Hematopoietic multipotent progenitor cell treated with erythropoietin and hydrocortisone succinate and interleukin-3 and kit ligand, for 4 days (in vitro differentiated cells): Measurements from ENCODE around the gene CRYBG1.
A peak's percentile ranks its signal among the peaks of the same experiment; 100 is the strongest.

Experiments used
- DNase-seq: peaks from one replicate; pipeline ENCODE4 v3.0.0-alpha.2; 2015

CRYBG1 gene

DNA sequence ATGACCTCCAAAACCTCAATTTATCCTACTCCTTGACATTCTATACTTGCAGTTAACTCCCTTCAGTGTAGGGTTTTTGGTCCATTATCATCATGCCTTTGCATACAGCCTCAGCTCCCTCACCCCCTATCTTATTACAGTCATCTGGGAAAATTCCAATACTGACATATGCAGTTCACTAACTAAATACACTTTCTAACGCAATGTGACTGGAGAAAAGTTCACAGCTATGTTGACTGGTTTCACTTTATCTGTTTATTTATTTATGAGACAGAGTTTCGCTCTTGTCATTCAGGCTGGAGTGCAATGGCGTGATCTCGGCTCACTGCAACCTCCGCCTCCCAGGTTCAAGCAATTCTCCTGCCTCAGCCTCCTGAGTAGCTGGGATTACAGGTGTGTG lies 64.9 kb downstream of the CRYBG1 start:
- no peak for DNase-seq

DNA sequence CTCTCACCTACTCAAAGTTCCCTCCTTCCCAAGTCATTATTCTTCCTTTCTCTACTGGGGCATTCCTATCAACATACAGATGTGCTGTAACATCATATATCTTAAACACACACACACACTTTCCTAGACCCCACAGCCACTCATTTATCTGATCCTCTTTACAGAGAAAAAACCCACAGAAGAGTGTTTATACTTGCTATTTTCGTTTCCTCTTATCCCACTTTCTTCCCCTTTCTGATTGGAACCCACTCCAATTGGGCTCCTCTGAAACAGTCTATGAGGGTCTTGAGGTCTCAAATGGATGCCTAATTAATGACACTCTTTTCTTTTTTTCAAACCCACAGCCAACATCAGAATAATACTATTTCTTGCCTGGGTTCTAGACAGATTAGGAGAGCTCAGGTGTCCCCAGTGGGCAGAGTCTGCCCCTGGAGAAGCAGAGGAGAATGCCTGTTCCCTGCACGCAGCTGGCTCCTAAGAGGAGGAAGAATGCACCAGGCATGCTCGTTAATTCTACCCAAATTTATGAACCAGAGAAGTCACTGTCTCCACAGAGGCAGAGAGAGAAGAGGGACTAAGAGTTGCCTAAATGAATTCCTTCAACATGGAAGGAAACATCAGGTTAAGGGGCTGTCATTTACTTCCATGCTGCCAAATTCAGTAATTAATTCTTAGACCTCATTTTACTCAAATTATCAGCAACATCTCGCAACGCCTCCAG lies 65.9 kb downstream of the CRYBG1 start:
- peak; percentile 13 for DNase-seq

DNA sequence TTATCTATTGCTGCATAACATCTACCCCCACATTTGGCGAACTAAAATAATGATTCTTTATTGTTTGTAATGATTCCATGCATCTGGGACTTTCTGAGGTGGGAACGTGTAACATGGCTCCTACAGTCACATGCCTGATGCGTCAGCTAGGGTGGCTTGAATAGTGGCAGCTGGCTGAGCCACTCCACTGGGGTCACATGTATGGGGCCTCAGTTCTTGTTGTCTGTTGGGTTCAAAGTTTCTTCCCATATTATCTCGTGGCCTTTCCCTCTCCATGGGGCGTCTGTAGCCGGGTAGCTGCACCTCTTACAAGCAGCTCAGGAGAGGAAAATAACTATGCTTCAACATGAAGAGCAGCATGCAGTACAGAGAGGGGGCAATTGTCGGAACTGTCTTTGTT lies 69.9 kb downstream of the CRYBG1 start:
- no peak for DNase-seq

DNA sequence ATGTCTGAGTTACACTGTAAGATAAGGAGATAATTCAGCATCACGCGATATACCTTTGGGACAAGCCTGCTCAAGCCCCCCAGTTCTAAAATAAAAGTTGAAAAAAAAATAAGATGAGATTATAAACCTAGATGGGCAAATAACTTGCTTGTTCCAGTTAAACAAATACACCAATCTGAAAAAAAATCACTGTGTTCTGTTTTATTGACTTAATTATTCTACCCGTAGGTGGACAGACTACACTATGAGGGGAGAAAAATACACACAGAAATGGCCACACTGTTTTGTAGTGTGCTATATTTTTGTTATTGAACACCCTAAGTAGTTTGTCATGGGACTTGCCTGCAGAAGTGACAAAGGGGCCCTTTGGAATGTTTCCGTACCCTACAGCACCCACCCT lies 70.9 kb downstream of the CRYBG1 start:
- DNase-seq = no peak

DNA sequence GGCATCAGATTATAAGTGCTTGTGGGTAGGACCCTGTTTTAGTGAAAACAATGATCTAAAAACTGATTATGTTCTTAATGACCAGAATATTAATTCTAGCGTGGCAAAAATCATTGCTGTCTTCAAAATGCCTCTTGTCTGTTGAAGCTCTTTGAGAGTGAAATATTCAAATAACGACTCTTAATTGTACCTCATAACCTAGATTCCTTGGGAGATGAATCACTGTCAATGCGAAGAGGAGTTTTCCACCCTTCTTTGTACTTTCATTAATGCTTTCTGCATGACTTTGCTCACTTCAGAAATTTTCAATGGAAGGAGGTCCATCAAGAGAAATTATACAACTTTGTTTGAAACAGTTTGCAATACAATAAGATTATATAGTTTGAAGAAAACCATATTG lies 71.5 kb downstream of the CRYBG1 start:
- DNase-seq = no peak

DNA sequence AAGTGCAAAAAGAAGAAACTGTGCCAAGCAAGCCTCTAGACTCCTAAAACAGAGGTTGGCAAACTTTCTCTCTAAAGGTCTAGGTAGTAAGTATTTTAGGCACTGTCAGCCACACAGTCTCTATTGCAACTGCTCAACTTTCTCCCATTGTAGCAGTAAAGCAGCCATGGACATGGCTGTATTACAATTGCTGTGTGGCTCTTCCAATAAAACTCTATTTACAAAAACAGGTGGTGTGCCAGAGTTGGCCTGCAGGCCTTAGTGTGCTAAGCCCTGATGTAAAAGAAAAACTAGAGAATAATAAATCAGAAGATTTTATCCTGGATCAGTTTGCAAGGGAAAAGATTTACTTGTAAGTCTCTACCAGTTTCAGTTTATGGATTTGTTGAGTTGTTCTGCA lies 74.0 kb downstream of the CRYBG1 start:
- no peak for DNase-seq

DNA sequence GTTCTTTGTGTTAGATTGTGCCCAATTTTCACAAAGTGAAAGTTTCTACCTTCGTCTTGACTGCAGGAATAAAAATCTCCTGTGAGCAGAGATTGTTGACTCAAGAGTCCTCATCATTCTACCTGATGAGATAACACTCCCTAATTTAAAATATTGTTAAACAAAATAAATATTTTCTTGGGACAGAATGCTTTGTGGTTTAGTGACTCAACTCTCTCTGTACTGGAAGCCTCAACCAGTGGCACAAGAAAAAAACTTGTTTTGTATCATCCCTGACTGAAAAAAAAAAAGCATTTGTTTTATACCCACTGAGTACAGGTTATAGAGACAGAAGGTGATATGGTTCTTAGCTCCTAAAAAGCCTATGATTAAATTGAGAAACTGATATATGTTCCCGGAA lies 78.9 kb downstream of the CRYBG1 start:
- DNase-seq = no peak

DNA sequence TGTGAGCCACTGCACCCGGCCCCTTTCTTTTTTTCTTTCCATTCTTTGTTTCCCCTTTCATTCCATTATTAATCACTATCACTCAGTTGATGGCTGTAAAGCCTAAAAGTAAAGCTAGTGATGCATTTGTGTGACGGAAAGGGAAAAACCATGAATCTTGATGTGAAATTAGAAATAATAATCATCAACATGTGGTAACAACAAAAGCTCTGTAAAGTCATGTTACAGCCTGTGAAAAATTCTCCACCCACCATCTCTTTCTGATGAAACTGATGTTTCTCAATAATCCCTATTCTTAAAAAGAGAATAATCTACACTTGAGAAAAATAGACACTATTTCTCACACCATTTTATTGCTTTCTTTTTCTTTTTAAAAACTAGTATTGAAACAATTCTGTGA lies 80.0 kb downstream of the CRYBG1 start:
- no peak for DNase-seq

DNA sequence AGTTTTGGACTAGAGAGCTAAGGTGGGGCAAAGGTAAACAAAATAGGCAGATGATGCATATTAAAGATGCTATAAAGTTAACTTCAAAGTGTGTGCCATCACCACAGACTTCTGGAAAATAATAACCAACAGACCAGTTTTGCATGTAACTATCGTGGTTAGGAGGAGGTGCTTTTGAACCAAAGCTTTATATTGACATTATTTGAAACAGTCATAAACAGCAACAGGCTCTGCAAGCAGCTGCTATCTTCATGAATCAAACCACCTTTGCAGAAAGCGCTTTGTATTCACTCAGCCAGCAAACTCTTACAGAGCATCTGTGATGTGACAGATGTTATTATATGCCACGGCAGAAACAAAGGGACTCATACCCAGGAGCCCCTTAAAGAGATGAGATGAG lies 81.9 kb downstream of the CRYBG1 start:
- no peak for DNase-seq

DNA sequence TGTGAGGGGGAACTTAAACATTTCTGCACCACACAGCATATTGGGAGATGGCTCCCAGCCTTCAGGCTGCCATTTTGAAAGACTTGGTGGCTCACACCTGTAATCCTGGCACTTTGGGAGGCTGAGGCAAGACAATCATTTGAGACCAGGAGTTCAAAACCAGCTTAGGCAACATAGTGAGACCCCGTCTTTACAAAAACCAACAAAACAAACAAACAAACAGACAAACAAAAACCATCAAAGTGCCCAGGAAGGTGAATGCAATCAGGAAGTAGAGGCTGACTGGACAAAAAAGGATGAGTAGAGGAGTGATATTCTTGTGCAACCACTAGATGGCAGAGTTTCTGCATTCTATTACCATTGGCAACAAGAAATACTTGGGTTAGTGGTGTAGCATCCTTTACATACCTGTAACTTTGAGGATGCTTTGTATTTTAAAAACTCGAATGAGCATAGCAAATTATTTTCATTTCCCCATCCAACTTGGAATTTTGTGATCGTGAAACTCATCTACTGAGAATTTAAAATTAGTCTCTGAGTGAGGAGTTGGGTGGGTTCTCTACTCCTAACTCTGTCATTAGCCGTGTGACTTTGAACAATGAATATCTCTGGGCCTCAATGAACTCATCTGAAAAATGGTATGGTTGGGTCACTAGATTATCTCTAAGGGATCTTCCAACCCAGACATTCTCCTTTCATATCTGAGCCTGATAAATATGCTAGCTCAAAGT lies 84.4 kb downstream of the CRYBG1 start:
- peak; percentile 89 for DNase-seq

DNA sequence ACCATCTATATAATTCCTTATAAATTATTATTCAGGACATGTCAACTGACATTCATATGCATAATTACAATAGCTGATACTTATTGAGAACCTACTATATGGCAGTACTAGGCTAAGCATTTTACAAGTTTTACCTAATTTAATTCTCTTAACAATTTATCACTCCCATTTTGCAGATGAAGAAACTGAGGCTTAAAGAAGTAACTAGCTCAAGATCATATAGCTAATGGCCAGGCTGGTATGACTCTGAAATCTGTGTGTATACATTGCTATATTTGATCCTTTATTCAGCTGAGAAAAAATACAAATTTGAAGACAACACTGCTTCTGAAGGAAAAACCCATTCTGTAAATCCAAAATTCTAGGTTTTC lies 85.0 kb downstream of the CRYBG1 start:
- no peak for DNase-seq

DNA sequence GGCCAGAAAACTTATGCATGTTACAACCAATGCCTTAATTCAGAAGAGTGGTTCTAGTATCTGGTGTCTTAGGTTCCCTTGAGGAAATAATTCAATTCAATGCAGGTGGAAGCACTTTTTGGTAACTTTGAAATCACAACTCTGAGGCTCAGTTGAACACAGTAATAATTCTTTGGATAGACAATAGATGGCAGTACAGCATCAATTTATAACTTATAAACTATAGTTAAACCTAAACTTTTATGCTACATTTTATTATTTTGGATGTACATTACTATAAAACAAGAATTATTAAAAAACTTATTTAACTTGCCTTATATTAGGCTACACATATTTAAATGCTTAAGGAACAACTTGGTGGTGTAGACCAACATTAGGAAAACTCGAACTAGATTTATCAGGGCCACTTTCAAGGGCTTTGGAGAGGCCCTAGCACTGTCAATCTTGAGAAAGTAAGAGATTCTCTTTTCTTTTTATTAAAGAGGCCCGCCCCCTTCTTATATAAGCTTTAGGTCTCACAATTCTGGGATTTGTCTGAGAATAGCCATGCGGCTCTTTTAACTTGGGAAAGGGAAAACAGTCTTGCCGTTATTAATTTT lies 85.9 kb downstream of the CRYBG1 start:
- DNase-seq = peak; percentile 61

DNA sequence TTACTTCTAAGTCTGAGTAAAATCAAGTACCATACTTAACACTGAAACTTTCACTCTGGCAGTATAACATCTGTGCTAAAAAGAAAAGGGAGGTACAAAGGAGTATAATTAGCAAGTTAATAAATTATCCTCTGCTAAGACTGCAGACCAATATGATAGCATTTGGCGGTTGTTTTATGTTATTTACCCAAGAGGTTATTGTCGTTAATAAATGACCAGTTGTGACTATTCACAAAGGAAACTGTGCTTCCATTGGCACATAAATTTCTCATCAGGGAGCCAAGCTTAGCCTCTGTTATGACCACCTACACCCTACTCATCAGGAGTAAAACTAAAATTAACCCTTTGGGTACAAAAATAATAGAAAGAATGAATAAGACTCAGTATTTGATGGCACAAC lies 86.5 kb downstream of the CRYBG1 start:
- no peak for DNase-seq

DNA sequence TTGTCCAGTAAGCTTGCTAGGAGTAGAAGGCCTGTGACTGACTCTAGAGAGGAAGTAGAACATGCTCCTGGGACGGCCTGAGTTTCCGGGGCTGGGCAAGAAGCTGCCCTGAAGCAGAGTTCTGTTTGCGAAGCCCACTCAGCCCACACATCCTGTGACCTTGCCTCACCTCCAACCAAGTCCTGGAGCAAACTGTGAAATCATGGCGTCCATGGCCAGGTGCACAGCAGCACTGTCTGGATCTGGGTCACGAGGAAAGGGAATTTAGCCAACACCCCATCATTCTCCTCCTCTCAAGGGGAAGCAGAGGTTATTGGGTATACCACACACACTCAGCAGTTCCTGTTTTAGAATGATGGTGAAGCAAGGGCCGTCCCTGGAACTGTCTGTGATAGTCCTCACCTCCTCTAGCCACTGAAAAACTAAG lies 87.5 kb downstream of the CRYBG1 start:
- peak; percentile 76 for DNase-seq

DNA sequence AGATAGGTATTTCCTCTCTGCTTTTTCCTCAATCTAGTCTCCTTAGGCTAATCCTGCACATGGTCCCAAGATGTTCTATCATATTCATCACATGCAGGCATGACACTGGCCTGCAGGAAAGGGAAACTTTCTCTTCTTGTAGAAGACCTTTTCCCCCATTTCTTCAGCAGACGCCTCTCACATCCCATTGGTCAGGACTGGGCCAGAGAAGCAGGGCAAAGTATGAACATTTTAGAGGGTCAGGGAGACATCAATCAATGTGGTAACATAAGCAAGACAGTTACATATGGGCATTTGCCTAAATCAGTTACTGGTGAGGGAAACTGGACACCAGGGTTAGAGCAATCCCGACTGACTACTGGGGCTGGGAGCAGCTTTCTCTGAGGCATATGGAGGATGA lies 90.1 kb downstream of the CRYBG1 start:
- DNase-seq = no peak

DNA sequence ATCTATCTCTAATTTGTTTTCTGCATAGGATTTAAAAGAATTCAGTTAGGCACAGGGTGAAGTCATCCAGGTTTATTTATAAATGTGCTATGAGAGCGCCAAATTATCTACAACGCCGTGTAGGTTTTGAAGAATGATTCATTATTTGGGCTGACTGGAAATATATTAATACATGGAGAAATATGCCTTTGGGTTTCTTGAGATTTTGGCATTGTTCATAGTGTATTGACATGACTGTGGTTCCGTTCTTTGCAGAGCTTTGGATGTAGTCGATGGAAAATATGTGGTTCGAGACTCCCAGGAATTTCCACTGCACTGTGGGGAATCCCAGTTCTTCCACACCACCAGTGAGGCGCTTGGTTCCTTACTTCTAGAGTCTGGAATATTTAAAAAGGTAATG lies 90.9 kb downstream of the CRYBG1 start:
- DNase-seq = no peak

DNA sequence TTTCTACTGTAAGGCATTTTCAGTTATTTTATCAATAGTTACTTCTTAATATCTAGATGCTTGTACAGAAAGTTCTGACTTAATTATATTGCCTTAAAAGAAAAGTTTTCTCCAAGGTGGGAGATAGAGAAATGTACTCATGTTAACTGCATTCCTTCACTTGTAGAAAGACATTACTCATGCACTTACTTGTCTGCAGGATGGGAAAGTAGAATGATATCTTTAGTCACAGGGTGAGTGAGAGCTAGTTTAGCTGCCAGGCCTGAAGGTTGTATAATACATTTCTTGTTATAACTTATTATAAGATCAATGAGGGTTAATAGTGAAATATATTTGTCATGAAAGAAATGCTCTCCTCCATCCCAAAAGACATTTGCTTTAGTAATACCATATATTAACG lies 92.1 kb downstream of the CRYBG1 start:
- DNase-seq = no peak

DNA sequence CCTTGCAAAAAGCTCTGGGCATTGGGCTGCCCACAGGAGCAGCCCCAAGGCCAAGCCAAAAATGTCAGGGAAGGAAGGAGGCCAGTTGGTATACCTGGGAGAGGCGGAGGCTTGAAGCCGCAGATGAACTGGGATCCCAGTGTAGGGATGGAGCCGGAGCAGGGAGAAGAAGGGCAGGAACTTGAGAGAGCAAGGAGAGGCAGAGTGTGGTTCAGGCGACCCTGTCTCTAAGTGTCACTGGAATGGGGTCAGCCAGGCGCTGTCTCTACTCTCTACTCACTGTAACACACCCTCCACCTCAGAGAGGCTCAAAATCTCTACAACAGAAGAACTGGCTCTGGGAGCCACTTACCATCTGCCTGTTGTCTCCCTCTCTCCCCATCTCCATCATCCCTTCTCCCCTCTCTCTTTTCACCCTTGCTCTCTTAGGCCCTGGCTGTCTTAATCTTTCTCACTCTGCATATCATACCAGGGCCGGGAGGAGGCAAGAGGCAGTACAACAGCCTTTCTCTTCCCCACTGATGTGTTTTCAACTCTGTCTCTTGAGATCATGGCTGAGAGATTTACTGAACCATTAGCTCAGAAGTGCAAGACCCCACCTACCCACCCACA lies 93.3 kb downstream of the CRYBG1 start:
- no peak for DNase-seq

DNA sequence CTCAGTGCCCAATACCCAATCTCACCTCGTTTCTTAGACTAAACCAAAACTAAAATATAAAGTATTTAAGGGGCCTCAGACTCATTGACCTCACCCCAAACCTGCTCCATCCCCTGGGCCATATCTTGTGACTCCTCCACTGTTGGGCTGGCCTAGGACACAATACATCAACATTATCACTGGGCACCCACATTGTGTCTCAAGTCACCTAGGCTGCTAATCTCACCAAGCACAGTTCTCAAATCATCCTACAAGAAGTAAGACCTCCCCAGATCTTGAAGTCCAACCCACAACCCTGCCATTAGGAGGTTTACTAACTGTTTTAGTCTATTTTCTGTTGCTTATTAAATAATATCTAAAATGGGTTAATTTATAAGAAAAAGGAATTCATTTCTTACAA lies 96.2 kb downstream of the CRYBG1 start:
- peak; percentile 48 for DNase-seq

DNA sequence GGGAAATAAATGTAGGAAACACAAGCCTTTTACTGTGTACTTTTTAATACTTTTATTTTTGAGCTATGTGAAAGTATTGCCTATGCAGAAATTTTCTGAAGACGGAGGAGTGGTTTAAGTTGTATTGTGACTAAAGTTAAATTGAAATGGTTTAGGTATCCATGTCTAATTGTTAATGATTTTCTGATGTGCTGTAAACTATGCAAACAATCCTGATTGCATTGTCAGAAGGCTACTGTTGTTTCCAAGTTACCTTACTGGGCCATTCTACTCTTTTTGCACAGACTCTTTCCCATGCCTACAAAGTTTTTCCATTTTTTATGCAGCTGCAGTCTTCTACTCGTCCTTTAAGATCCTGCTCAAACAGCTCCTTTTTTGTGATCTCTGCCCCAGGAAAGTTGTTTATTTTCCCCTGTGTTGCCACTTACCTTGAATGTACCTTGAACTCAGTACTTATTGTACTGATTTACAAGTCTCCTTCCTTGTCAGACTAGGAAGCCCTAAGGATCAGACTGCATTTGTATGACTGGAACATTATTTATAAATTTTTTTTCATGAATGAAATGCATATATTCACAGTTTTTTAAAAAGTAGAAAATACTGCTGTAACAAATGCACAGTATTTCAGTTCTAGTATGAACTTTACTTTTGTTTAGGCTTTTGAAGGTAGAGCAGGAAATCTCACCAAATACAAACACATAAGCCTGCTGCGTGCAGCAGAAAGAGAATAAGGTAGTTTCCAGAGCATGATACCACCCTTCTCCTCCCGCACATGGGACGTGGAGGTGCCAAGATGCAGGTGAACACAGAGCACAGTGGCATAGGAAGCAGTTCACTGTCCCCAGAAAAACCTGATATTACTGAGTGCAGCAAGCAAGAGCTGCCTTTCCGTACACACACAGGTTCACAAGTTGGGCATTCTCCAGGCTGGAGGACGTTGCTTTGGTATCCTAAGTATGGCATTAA lies 97.8 kb downstream of the CRYBG1 start:
- DNase-seq = no peak

DNA sequence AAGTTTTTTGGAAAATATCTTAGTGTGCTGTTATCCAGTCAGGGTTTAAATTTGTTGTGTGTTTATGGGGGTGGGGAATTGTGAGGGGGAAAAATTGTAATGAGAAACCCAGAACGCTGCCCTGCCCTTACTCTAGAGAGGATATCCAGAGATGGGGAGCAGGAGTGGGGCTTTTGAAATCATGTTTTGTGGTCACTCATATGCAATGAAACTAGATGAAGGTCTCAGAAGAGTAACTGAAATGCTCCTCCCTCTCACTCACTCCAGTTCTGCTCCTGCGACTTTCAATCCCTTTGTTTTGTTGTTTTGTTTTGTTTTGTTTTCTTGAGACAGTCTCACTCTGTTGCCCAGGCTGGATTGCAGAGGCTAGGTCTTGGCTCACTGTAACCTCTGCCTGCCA lies 100.0 kb downstream of the CRYBG1 start:
- no peak for DNase-seq

DNA sequence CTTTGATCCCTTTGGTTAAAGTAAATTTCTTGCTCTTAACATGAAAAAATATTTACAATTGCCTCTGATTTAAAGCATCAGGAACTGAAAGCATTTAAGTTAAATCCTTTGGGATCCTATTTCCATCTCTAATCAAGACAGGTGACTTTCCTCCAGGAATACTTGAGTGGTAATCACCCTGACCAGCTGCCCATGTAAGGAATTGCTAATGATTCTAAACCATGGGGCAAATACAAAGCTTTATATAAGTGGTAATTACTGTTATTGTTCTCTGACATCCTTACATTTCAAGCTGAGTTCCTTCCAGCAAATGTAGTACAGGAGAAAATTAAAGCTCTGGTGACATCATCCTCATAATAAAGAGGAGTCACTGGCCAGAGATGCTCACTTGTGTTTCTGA lies 100.6 kb downstream of the CRYBG1 start:
- no peak for DNase-seq
